Heart left ventricle (tissue), 16 donors: ENCODE results near the gene NEDD4L. TPM values are rescaled to one million over a fixed set of nuclear protein-coding genes. Genes with fewer than 3 reads are reported as not detected.

Source experiments
- ATAC-seq, 4 donors: fragments of 200-7000 bp; cut with Tn5 transposase; one replicate each; pipeline ENCODE4 v1.9.1; 2020 to 2022; ENCODE audit warnings: moderate library complexity in 4 of 4, mild to moderate bottlenecking in 3 of 4, moderate number of reproducible peaks in 1 of 4
- DNase-seq, 5 donors: peaks; one replicate each; pipeline ENCODE4 v3.0.0-alpha.2; 2020
- H3K27ac ChIP-seq, 12 donors: fragments of 200-600 bp; sonication (generic) in 4 of 12; one replicate each; pipeline versions ENCODE4 v1.5.0 to v1.8.0; 2016 to 2022; ENCODE audit warnings: mild to moderate bottlenecking in 2 of 12
- H3K27me3 ChIP-seq, 9 donors: fragments of 200-600 bp; sonication (generic) in 2 of 9; one replicate each; pipeline versions ENCODE4 v1.5.1 to v1.8.0; 2016 to 2022; ENCODE audit warnings: mild to moderate bottlenecking in 3 of 9
- H3K36me3 ChIP-seq, 9 donors: fragments of 200-600 bp; sonication (generic) in 2 of 9; one replicate each; pipeline versions ENCODE4 v1.5.0 to v1.8.0; 2018 to 2022; ENCODE audit warnings: mild to moderate bottlenecking in 2 of 9
- H3K4me1 ChIP-seq, 12 donors: fragments of 200-600 bp; sonication (generic) in 4 of 12; one replicate each; pipeline versions ENCODE4 v1.5.0 to v1.8.0; 2016 to 2022; ENCODE audit warnings: mild to moderate bottlenecking in 3 of 12
- H3K4me3 ChIP-seq, 12 donors: fragments of 200-600 bp; sonication (generic) in 4 of 12; one replicate each; pipeline versions ENCODE4 v1.5.0 to v1.8.0; 2017 to 2022; ENCODE audit warnings: mild to moderate bottlenecking in 9 of 12, moderate library complexity in 4 of 12
- H3K9me3 ChIP-seq, 12 donors: fragments of 200-600 bp; sonication (generic) in 4 of 12; one replicate each; pipeline versions ENCODE4 v1.5.0 to v1.8.0; 2016 to 2022; ENCODE audit warnings: mild to moderate bottlenecking in 1 of 12
- POLR2A ChIP-seq, 2 donors: fragments of 450-650 bp; IDR thresholded peaks; one replicate each; pipeline ENCODE4 v1.6.1; 2017; ENCODE audit warnings: antibody characterized with exemption in 2 of 2, mild to moderate bottlenecking in 2 of 2, moderate library complexity in 2 of 2
- WGBS, 4 donors: extraction: QIAGEN DNeasy Blood & Tissue Kit in 2 of 4; methylation state at CpG; one replicate each; pipeline versions ENCODE4 v1.1.5 to v1.1.7; 2013 to 2018; 5-methylcytosine and 5-hydroxymethylcytosine counted together
- intact Hi-C, 10 donors: fragments of 100-400 bp; cut with DNase I; formaldehyde crosslinking; loops; one replicate each; pipeline versions ENCODE4 v1.11.1 to v1.14.2; 2022
- polyA plus RNA-seq, 2 donors: library from polyadenylated mRNA; stranded (reverse); fragments of 200-250 nt; gene quantifications; one replicate each; pipeline ENCODE4 v1.2.3, GENCODE V29; 2013
- total RNA-seq, 9 donors: library from RNA; depleted of rRNA in 2 of 9; stranded (reverse); fragments of >200 nt in 2 of 9; fragmentation: NEBNext Ultra II Directional in 3 of 9; extraction: Animal tissue kit (Norgen Biotek cat#: 25700) in 3 of 9; gene quantifications; one replicate each; pipeline versions ENCODE4 v1.1.0 to v1.2.4, GENCODE V29; 2016 to 2023
- TF ChIP-seq, protein P1 (sequence below), 12 donors: fragments of 200-600 bp; sonication (generic) in 4 of 12; IDR thresholded peaks; one replicate each; pipeline versions ENCODE4 v1.5.0 to v1.8.0; 2018 to 2022; ENCODE audit warnings: antibody characterized with exemption in 12 of 12, mild to moderate bottlenecking in 5 of 12
- donor health status: ischemic (EF 13 %, LVEDD 7.1; RV severe dilation, severe dysfunction).
- donor health status: healthy with polysubstance abuse.
- donor health status: DM: no; HTN: yes; CAD: no.
- donor health status: DM: no; HTN: no; CAD: no.
- donor health status: ischemic (EF 25% LVEDD 6.9; RV normal size, moderate dysfunction).
- donor health status: ischemic (EF 25% LVEDD 5.7; RV mildly dilated, moderate dysfunction).
- donor health status: healthy.
- donor health status: DM: yes; HTN: yes; CAD: no.
- donor health status: ischemic (EF 35%, LVEDD 5.7; RV mildly dilated, moderate dysfunction).
- donor health status: nonischemic (EF 11% LVEDD 7.7; RV severe dilation, severe dysfunction).
- donor health status: DM: yes; HTN: yes; CAD: no.
- donor health status: PGD.
- donor health status: ischemic (EF 29% LVEDD 5.4; RV normal size, mild dysfunction).
- donor health status: nonischemic (EF 23%, LVEDD 6.1; RV moderate dilation, normal function).

NEDD4L gene
- total and polyA plus RNA-seq, 11 donors: 14.7 to 64.1 (median 51.7) TPM

DNA sequence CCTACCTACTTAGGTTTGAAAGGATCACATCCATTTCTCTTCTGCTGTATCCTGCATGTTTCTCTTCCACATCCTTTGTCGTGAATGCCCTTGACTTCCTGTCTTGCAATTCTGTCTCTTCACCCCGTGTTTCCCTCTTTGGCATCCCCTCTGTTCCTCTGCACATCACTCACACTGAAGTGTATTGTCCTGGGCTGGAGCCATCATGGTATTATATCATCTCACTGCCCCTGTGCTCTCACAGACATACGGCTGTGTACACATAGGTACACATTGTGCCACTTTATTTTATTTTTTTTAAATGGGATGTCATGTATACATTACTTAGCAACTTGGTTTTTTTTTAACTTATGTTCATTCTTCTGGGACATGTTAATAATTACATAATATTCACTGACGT, 293.3 kb downstream of the NEDD4L start:
- DNase-seq: no peak
- TF ChIP-seq, protein P1, sequence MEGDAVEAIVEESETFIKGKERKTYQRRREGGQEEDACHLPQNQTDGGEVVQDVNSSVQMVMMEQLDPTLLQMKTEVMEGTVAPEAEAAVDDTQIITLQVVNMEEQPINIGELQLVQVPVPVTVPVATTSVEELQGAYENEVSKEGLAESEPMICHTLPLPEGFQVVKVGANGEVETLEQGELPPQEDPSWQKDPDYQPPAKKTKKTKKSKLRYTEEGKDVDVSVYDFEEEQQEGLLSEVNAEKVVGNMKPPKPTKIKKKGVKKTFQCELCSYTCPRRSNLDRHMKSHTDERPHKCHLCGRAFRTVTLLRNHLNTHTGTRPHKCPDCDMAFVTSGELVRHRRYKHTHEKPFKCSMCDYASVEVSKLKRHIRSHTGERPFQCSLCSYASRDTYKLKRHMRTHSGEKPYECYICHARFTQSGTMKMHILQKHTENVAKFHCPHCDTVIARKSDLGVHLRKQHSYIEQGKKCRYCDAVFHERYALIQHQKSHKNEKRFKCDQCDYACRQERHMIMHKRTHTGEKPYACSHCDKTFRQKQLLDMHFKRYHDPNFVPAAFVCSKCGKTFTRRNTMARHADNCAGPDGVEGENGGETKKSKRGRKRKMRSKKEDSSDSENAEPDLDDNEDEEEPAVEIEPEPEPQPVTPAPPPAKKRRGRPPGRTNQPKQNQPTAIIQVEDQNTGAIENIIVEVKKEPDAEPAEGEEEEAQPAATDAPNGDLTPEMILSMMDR (IDR thresholded peaks at IDR 0.05): no peak
- TF ChIP-seq POLR2A (IDR thresholded peaks at IDR 0.05): no peak
- H3K27me3 ChIP-seq: no peaks in the 10 kb centered on the region
- 32 to 37% (median 36%) methylated on average over 4 of the region's 4 CpGs for WGBS, 4 donors
- peaks cover 0 to 26% (median 10%) of the 10 kb centered on the region in 12 donors for H3K4me1 ChIP-seq
- H3K4me3 ChIP-seq: no peak overlapping the region
- intact Hi-C loops: loop anchor here in 1 of 10 donors (10.0 kb wide), 1 partner anchor 292 kb away; the partner anchor contains the start of gene NEDD4L
- H3K27ac ChIP-seq: peak overlapping the region in 10 of 12 donors; percentile 31 to 74 (median 56)
- H3K9me3 ChIP-seq: no peaks in the 10 kb centered on the region
- H3K36me3 ChIP-seq: peaks cover 0 to 51% (median 4%) of the 10 kb centered on the region in 9 donors
- ATAC-seq: peak; percentile 47 to 67 (median 57)

DNA sequence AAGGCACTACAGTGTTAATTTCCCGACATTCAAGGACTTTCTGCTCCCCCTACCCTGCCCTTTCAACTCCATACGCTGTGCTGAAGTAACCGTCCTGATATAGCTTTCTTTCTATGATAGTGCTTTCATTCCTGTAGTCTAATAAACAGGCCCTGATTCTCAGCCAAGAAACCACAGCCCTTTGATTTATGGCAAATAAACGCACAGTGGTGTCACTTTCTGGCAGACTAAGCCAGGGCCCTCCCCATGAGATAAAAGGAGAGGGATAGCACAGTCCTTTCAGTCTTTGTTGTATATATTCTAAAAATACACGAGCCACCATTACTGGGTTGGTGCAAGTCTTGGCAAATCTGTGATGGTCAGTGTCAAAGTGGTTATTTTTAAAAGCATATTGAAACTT, 293.7 kb downstream of the NEDD4L start:
- H3K36me3 ChIP-seq: peaks cover 0 to 49% (median 3%) of the 10 kb centered on the region in 9 donors
- 37 to 48% (median 44%) methylated on average over 5 of the region's 5 CpGs for WGBS, 4 donors
- TF ChIP-seq, protein P1 (IDR thresholded peaks at IDR 0.05): no peak
- TF ChIP-seq POLR2A (IDR thresholded peaks at IDR 0.05): no peak
- peaks cover 0 to 26% (median 10%) of the 10 kb centered on the region in 12 donors for H3K4me1 ChIP-seq
- peak; percentile 30 to 74 (median 66) for ATAC-seq
- H3K9me3 ChIP-seq: no peaks in the 10 kb centered on the region
- peak overlapping the region in 10 of 12 donors; percentile 31 to 74 (median 56) for H3K27ac ChIP-seq
- H3K27me3 ChIP-seq: no peaks in the 10 kb centered on the region
- H3K4me3 ChIP-seq: no peak overlapping the region
- intact Hi-C loops: loop anchor here in 1 of 10 donors (10.0 kb wide), 1 partner anchor 293 kb away; the partner anchor contains the start of gene NEDD4L
- peak in 2 of 5 donors; percentile 23 to 31 for DNase-seq

DNA sequence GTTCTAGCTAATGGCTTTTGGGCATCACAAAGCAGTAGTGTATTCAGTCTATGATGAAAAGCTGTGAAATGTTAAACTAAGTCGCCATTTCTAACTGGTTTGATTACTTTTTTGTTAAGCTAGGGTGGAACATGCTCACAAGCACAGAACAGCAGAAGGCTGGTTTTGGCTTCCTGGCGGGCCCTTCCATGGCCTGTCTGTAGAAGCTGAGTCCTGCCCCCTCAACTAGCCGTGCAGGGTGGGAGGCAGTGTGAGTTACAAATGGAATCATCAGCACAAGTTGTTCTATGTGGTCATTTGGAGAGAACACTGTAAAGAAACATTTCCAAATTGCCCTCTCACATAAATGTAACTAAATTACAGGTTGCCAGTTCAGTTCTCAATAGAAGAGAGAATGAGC, 294.1 kb downstream of the NEDD4L start:
- ATAC-seq (peak in 2 of 4 donors; percentile 18 to 40), DNase-seq (no peak)
- 78 to 90% (median 84%) methylated on average over 3 of the region's 3 CpGs for WGBS, 4 donors
- TF ChIP-seq, protein P1 (IDR thresholded peaks at IDR 0.05): no peak
- no peak for TF ChIP-seq POLR2A (IDR thresholded peaks at IDR 0.05)
- Histone ChIP-seq H3K36me3 (peaks cover 0 to 49% (median 6%) of the 10 kb centered on the region in 9 donors), H3K4me1 (peaks cover 0 to 26% (median 10%) of the 10 kb centered on the region in 12 donors), H3K4me3 (no peak overlapping the region), H3K27me3 (no peaks in the 10 kb centered on the region), H3K9me3 (no peaks in the 10 kb centered on the region), H3K27ac (peak overlapping the region in 10 of 12 donors; percentile 31 to 74 (median 56))
- intact Hi-C loops: loop anchor here in 1 of 10 donors (10.0 kb wide), 1 partner anchor 293 kb away; the partner anchor contains the start of gene NEDD4L

DNA sequence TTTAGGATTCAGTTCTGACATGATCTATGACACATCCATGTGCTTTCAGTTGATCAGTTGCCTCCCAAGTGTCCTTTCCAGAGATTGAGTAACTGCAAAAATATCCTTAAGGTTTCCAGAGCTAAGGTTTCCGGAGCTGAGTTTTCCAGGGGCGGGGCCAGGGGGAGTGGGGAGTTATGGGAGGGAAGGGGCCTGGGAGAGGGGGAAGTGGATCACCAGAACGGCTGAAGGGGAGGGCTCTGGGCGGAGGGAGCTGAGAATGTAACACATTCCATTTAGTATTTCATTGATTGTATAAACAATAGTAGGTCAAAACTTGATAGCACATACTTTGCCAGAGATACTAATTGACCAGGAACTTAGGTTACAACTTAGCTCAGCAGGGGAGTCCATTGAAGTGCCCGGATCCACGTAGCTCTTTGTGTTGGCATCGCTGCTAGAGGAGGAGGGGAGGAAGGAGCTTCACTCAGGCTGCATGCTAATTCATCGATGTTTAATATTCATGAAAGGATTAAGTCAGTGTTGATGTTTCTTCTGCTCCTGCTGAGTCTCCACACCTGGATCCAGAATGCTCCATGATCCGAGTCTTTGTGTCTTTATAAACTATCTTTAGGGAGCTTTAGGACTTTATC, 295.1 kb downstream of the NEDD4L start:
- H3K9me3 ChIP-seq: no peaks in the 10 kb centered on the region
- DNase-seq (no peak), ATAC-seq (peak in 3 of 4 donors; percentile 10 to 20 (median 15))
- intact Hi-C loops: loop anchor here in 1 of 10 donors (10.0 kb wide), 1 partner anchor 294 kb away; the partner anchor contains the start of gene NEDD4L
- peaks cover 0 to 44% (median 6%) of the 10 kb centered on the region in 9 donors for H3K36me3 ChIP-seq
- TF ChIP-seq, protein P1 (IDR thresholded peaks at IDR 0.05): no peak
- no peak for TF ChIP-seq POLR2A (IDR thresholded peaks at IDR 0.05)
- WGBS, 4 donors: 32 to 43% (median 36%) methylated on average over 9 of the region's 9 CpGs
- peak overlapping the region in 2 of 12 donors; percentile 56 to 73 for H3K27ac ChIP-seq
- peaks cover 0 to 28% (median 10%) of the 10 kb centered on the region in 12 donors for H3K4me1 ChIP-seq
- H3K27me3 ChIP-seq: no peaks in the 10 kb centered on the region
- no peak overlapping the region for H3K4me3 ChIP-seq
